ENCODE data around the gene SS18L1.

Gene SS18L1

GRCh38 chr20:62119591-62120364 lies 23.8 kb upstream of the SS18L1 start:
- DNase-seq (ENCODE audit: low read depth in 2 of 2) = no peak

GRCh38 chr20:62120365-62120762 lies 23.2 kb upstream of the SS18L1 start:
- DNase-seq (ENCODE audit: low read depth in 2 of 2) = no peak

GRCh38 chr20:62120990-62121775 lies 22.4 kb upstream of the SS18L1 start:
- DNase-seq (ENCODE audit: low read depth in 2 of 2) = no peak

- peak; percentile 98 to 99 for DNase-seq (ENCODE audit: low read depth in 2 of 2)
These were observed 21.6 kb upstream of the SS18L1 start, which contains the start of gene LSM14B for GRCh38 chr20:62121776-62122653. Gene LSM14B, plus strand, starts transcription at chr20:62122475. Its CDS starts 192 bp downstream, at chr20:62122667.

- peak in 1 of 2 donors; percentile 36 for DNase-seq (ENCODE audit: low read depth in 2 of 2)
These were observed 20.7 kb upstream of the SS18L1 start for GRCh38 chr20:62122654-62123449.

GRCh38 chr20:62123450-62124118 lies 20.0 kb upstream of the SS18L1 start:
- DNase-seq (ENCODE audit: low read depth in 2 of 2) = no peak

GRCh38 chr20:62126141-62126540 lies 17.4 kb upstream of the SS18L1 start:
- no peak for DNase-seq (ENCODE audit: low read depth in 2 of 2)

GRCh38 chr20:62127799-62128198 lies 15.8 kb upstream of the SS18L1 start:
- DNase-seq (ENCODE audit: low read depth in 2 of 2) = no peak

GRCh38 chr20:62128502-62128901 lies 15.1 kb upstream of the SS18L1 start:
- no peak for DNase-seq (ENCODE audit: low read depth in 2 of 2)

GRCh38 chr20:62129731-62130531 lies 13.6 kb upstream of the SS18L1 start:
- DNase-seq (ENCODE audit: low read depth in 2 of 2) = no peak

- DNase-seq (ENCODE audit: low read depth in 2 of 2) = no peak
These were observed 11.8 kb upstream of the SS18L1 start for GRCh38 chr20:62131560-62132320.

GRCh38 chr20:62132421-62132820 lies 11.1 kb upstream of the SS18L1 start:
- no peak for DNase-seq (ENCODE audit: low read depth in 2 of 2)

GRCh38 chr20:62133051-62133845 lies 10.3 kb upstream of the SS18L1 start:
- DNase-seq (ENCODE audit: low read depth in 2 of 2) = no peak

GRCh38 chr20:62133864-62134263 lies 9.7 kb upstream of the SS18L1 start:
- no peak for DNase-seq (ENCODE audit: low read depth in 2 of 2)

- no peak for DNase-seq (ENCODE audit: low read depth in 2 of 2)
These were observed 8.8 kb upstream of the SS18L1 start for GRCh38 chr20:62134735-62135231.

GRCh38 chr20:62135573-62136266 lies 7.8 kb upstream of the SS18L1 start:
- DNase-seq (ENCODE audit: low read depth in 2 of 2) = no peak
